Dendritic cell treated with granulocyte-macrophage colony-stimulating factor and Interleukin-4, amounts not matched to agents 40 ng/mL and 50 ng/mL, for 4 days (primary cell): ENCODE results near the gene C7orf33.
"Not testable (repeated sequence)": the region's sequence is repeated elsewhere in the genome, so short reads cannot be mapped to it uniquely, and the experiment has no call there.

Experiments used
- H3K27ac Mint-ChIP-seq: one replicate; pipeline ENCODE4 v1.8.0; 2022; ENCODE audit warnings: mild to moderate bottlenecking, mixed read lengths
- H3K27me3 Mint-ChIP-seq: one replicate; pipeline ENCODE4 v1.8.0; 2022; ENCODE audit warnings: mild to moderate bottlenecking, mixed read lengths
- H3K36me3 Mint-ChIP-seq: one replicate; pipeline ENCODE4 v1.8.0; 2022; ENCODE audit warnings: low read depth, mixed read lengths
- H3K4me1 Mint-ChIP-seq: one replicate; pipeline ENCODE4 v1.8.0; 2022; ENCODE audit warnings: low read depth, mixed read lengths
- H3K4me3 Mint-ChIP-seq: one replicate; pipeline ENCODE4 v1.8.0; 2022; ENCODE audit warnings: mild to moderate bottlenecking, moderate library complexity, mixed read lengths
- H3K9me3 Mint-ChIP-seq: one replicate; pipeline ENCODE4 v1.8.0; 2022; ENCODE audit warnings: mixed read lengths
- intact Hi-C: fragments of 100-400 bp; cut with micrococcal nuclease; formaldehyde crosslinking; loops from one replicate; pipeline ENCODE4 v1.15.0; 2022

Gene C7orf33

DNA sequence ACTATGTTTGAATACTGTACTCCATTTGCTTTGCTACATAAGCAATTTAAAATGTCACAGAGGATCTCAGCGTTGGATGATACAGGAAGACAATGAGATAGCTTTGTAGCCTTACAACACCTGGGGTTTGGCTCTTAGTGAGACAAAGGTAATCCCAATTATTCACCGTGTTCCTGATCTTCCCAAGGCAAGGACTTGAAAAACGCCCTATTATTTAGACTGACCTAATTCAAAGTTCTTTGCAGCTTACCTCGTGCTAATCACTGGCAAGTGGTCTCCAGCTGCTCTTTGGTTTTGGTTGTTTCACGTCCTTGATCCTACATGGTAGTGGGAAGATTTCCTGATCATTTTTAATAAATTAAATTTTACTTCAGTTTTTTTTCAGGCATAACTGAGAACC lies 23.0 kb upstream of the C7orf33 start:
- Mint-ChIP-seq H3K27ac (no peak overlapping the region), H3K36me3 (peaks cover 15% of the 10 kb centered on the region), H3K27me3 (no peaks in the 10 kb centered on the region), H3K4me3 (no peak overlapping the region), H3K4me1 (peaks cover 42% of the 10 kb centered on the region), H3K9me3 (peaks cover 12% of the 10 kb centered on the region)
- intact Hi-C loops: no loop called here

DNA sequence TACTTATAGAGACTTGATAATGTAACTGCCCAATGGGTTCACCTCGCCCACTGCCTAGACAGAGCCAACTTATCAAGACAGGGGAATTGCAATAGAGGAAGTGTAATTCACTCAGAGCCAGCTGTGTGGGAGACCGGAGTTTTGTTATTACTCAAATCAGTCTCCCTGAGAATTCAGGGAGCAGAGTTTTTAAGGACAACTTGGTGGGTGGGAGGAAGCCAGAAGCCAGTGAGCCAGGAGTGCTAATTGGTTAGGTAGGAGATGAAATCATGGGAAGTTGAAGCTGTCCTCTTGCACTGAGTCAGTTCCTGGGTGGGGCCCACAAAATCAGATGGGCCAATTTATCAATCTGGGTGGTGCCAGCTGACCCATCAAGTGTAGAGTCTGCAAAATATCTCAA lies 20.1 kb upstream of the C7orf33 start:
- Mint-ChIP-seq H3K4me3 (no peak overlapping the region), H3K4me1 (peaks cover 27% of the 10 kb centered on the region), H3K9me3 (peaks cover 12% of the 10 kb centered on the region), H3K27me3 (no peaks in the 10 kb centered on the region), H3K27ac (peak overlapping the region; percentile 72), H3K36me3 (peaks cover 10% of the 10 kb centered on the region)
- intact Hi-C loops: loop anchor here (10.0 kb wide), 1 partner anchor 194 kb away; no protein-coding TSS in a partner anchor

DNA sequence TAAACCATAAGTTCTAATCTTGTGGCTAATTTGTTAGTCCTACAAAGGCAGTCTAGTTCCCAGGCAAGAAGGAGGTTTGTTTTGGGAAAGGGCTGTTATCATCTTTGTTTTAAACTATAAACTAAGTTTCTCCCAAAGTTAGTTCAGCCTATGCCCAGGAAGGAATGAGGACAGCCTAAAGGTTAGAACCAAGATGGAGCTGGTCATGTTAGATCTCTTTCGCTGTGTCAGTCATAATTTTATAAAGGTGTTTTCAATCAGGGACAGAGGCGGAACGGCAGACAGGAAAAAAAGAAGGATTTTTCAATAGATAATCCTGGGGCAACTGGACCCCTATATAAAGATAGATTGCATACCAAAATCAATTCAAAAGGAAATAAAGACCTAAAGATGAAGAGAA lies 19.6 kb upstream of the C7orf33 start:
- H3K27me3 Mint-ChIP-seq, H3K36me3 Mint-ChIP-seq, H3K4me3 Mint-ChIP-seq: not testable (repeated sequence)
- intact Hi-C loops: loop anchor here (10.0 kb wide), 1 partner anchor 194 kb away; no protein-coding TSS in a partner anchor
- peaks cover 27% of the 10 kb centered on the region for H3K4me1 Mint-ChIP-seq
- H3K27ac Mint-ChIP-seq: peak overlapping the region; percentile 72
- peaks cover 12% of the 10 kb centered on the region for H3K9me3 Mint-ChIP-seq

DNA sequence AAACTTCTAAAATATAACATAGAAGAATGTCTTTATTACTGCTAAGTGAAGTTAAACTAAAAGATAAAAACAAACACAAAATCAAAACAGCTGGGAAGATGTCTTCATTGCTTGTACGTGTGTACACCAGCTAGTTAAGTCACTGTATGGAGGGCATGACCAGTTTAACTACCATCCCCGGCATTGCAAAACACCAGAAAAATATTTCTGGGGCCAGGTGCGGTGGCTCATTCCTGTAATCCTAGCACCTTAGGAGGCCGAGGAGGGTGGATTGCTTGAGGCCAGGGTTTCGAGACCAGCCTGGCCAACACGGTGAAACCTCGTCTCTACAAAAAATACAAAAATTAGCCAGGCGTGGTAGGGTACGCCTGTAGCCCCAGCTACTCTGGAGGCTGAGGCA lies 19.2 kb upstream of the C7orf33 start:
- H3K4me3 Mint-ChIP-seq: no peak overlapping the region
- H3K4me1 Mint-ChIP-seq: peaks cover 27% of the 10 kb centered on the region
- intact Hi-C loops: loop anchor here (10.0 kb wide), 1 partner anchor 193 kb away; no protein-coding TSS in a partner anchor
- H3K36me3 Mint-ChIP-seq: peaks cover 10% of the 10 kb centered on the region
- H3K9me3 Mint-ChIP-seq: peaks cover 12% of the 10 kb centered on the region
- no peaks in the 10 kb centered on the region for H3K27me3 Mint-ChIP-seq
- peak overlapping the region; percentile 72 for H3K27ac Mint-ChIP-seq

DNA sequence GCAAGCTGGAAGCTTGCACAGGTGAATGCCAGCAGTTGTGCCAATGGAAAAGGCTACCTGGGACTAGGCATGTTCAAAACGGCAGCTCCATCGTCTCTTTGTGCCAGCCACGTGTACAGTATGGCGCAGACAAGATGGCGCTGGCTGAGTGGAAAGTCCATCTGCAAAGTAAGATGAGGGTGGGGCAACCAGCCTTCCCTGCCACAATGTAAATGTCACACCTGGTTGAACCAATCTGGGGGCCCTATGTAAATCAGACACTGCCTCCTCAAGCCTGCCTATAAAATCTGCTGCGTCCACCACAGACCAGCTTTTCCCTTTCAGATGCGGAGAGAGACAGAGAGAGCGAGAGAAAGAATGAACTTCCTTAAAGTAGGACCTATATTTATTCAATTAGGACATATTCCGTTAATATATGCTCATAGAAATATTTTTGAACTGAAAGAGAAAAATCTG lies 18.5 kb upstream of the C7orf33 start:
- Mint-ChIP-seq H3K4me3 (no peak overlapping the region), H3K9me3 (peaks cover 12% of the 10 kb centered on the region), H3K27ac (no peak overlapping the region), H3K27me3 (no peaks in the 10 kb centered on the region), H3K36me3 (peaks cover 10% of the 10 kb centered on the region), H3K4me1 (peaks cover 29% of the 10 kb centered on the region)
- intact Hi-C loops: loop anchor here (10.0 kb wide), 1 partner anchor 193 kb away; no protein-coding TSS in a partner anchor

DNA sequence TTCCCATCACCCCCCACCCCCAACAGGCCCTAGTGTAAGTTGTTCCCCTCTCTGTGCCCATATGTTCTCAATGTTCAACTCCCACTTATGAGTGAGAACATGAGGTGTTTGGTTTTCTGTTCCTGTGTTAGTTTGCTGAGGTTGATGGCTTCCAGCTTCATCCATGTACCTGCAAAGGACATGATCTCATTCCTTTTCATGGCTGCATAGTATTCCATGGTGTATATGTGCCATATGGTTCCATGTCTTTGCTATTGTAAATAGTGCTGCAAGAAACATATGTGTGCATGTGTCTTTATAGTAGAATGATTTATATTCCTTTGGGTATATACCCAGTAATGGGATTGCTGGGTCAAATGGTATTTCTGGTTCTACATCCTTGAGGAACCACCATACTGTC lies 17.0 kb upstream of the C7orf33 start:
- peaks cover 12% of the 10 kb centered on the region for H3K9me3 Mint-ChIP-seq
- not testable (repeated sequence) for H3K4me3 Mint-ChIP-seq, H3K36me3 Mint-ChIP-seq, H3K27ac Mint-ChIP-seq, H3K27me3 Mint-ChIP-seq
- intact Hi-C loops: loop anchor here (10.0 kb wide), 1 partner anchor 191 kb away; no protein-coding TSS in a partner anchor
- peaks cover 23% of the 10 kb centered on the region for H3K4me1 Mint-ChIP-seq

DNA sequence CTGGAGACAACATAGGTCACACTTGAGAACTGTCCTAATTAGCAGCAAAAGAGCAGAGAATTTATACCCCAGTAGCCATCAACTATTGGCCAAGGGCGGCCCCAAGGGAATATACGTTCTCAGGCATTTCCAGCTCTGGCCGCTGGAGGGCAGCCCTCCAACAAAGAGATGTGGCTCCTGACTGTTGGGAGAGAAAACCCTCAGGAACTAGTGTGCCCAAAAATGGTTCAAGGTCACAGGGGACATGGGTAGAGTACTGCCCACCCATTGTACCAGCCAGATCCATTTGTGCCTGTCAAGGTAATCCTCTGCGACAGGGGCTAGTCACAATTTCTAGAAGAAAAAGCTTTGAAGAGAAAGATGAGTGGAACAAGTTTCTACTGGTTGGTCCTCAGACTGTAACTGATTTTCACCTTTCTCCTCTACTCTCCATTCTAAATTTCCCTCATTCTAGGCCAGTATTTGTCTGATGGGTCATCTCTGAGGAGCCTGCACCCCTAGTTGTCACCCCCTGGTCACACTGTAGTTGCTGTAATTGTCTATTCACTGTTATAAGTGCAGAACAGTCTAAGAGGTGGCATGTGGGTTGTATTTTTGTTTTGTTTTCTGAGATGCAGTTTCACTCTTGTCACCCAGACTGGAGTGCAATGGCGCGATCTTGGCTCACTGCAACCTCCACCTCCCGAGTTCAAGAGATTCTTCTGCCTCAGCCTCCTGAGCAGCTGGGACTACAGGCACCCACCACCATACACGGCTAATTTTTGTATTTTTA lies 14.7 kb upstream of the C7orf33 start:
- no peak overlapping the region for H3K4me3 Mint-ChIP-seq
- intact Hi-C loops: loop anchor here (5.0 to 10.0 kb wide), 3 partner anchors 121 to 386 kb away; partner anchors contain the start of gene CUL1
- peak overlapping the region; percentile 53 for H3K27ac Mint-ChIP-seq
- peaks cover 4% of the 10 kb centered on the region for H3K9me3 Mint-ChIP-seq
- H3K36me3 Mint-ChIP-seq: peaks cover 2% of the 10 kb centered on the region
- peaks cover 16% of the 10 kb centered on the region for H3K4me1 Mint-ChIP-seq
- no peaks in the 10 kb centered on the region for H3K27me3 Mint-ChIP-seq

DNA sequence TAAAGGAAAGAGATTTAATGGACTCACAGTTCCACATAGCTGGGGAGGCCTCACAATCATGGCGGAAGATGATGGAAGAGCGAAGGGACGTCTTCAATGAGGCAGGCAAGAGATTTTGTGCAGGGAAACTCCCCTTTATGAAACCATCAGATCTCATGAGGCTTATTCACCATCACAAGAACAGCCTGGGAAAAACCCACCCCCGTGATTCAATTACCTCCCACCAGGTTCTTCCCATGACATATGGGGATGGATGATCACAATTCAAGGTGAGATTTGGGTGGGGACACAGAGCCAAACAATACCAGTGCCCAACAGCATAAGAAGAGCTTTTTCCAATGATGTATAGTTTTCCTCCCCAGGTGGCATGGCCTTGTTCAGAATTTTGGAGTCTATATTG lies 11.2 kb upstream of the C7orf33 start:
- H3K9me3 Mint-ChIP-seq: no peaks in the 10 kb centered on the region
- no peak overlapping the region for H3K27ac Mint-ChIP-seq
- no peak overlapping the region for H3K4me3 Mint-ChIP-seq
- no peaks in the 10 kb centered on the region for H3K27me3 Mint-ChIP-seq
- intact Hi-C loops: loop anchor here (5.0 to 10.0 kb wide), 3 partner anchors 118 to 383 kb away; partner anchors contain the start of gene CUL1
- H3K36me3 Mint-ChIP-seq: no peaks in the 10 kb centered on the region
- H3K4me1 Mint-ChIP-seq: peaks cover 44% of the 10 kb centered on the region

DNA sequence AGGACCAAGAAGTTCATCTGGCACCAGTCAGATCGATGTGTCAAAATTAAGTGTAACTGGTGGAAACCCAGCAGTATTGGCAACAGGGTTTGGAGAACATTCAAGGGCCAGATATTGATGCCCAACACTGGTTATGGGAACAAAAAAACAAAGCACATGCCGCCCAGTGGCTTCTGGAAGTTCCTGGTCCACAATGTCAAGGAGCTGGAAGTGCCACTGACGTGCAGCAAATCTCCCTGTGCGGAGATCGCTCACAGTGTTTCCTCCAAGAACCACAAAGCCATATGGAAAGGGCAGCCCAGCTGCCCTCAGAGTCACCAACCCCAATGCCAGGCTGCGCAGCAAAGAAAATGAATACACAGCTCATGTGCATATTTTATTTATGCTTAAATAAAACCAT lies 10.1 kb upstream of the C7orf33 start:
- intact Hi-C loops: no loop called here
- Mint-ChIP-seq H3K4me1 (peaks cover 51% of the 10 kb centered on the region), H3K27me3 (no peaks in the 10 kb centered on the region)

DNA sequence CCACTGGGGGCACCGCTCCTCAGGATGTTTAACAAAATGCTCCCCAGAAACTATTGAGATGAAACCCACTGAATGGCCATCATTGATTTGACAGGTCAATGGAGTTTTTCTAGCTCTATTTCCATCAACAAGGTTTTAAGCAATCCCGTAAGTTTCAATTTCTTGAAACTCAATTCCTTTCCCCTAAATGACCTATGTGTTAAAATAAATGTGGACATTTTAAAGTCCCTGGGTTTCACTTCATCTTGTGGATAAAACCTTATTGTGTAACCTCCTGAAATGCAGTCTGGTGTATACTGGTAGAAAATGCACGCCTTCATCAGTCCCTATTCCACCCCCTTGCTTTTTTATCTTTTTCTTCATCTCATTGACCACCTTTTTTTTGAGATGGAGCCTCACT lies 8.9 kb upstream of the C7orf33 start:
- peak overlapping the region; percentile 46 for H3K27ac Mint-ChIP-seq

More for the DNA sequence above, 10.1 kb upstream of the C7orf33 start:
- H3K27ac Mint-ChIP-seq: no peak overlapping the region
- no peaks in the 10 kb centered on the region for H3K36me3 Mint-ChIP-seq
- no peaks in the 10 kb centered on the region for H3K9me3 Mint-ChIP-seq
- H3K4me3 Mint-ChIP-seq: no peak overlapping the region

DNA sequence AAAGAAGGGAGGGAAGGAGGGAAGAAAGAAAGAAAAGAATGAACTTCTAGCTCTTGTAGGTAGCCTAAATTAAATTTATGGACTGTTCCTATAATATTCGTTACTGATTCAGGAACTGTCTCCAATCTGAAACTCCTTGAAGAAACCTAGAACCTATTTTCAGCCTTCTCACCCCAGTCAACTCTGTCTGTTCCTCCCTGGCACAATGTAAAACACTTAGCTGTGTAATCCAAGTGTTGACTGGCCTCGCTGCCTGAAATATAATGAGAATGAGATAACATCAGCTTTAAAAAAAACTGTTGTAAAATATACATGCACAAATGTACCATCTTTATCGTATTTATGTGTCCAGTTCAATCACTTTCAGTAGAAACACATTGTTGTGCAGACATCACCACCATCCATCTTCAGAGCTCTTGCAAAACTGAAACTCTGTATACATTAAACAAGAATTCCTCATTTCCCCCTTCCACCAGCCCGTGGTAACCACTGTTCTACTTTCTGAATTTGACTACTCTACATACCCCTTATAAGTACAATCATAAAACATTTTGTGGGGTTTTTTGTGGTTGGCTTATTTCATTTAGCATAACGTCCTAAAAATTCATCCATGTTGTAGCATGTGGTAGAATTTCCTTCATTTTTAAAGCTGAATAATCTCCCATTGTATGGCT lies 6.3 kb upstream of the C7orf33 start:
- intact Hi-C loops: no loop called here
- H3K27ac Mint-ChIP-seq: peak overlapping the region; percentile 49
- H3K36me3 Mint-ChIP-seq: no peaks in the 10 kb centered on the region
- peaks cover 45% of the 10 kb centered on the region for H3K4me1 Mint-ChIP-seq
- no peaks in the 10 kb centered on the region for H3K27me3 Mint-ChIP-seq
- peak overlapping the region; percentile 48 for H3K4me3 Mint-ChIP-seq
- H3K9me3 Mint-ChIP-seq: no peaks in the 10 kb centered on the region

More for the DNA sequence above, 8.9 kb upstream of the C7orf33 start:
- no peak overlapping the region for H3K4me3 Mint-ChIP-seq
- H3K4me1 Mint-ChIP-seq: peaks cover 39% of the 10 kb centered on the region
- intact Hi-C loops: no loop called here
- no peaks in the 10 kb centered on the region for H3K27me3 Mint-ChIP-seq
- no peaks in the 10 kb centered on the region for H3K9me3 Mint-ChIP-seq
- H3K36me3 Mint-ChIP-seq: no peaks in the 10 kb centered on the region

DNA sequence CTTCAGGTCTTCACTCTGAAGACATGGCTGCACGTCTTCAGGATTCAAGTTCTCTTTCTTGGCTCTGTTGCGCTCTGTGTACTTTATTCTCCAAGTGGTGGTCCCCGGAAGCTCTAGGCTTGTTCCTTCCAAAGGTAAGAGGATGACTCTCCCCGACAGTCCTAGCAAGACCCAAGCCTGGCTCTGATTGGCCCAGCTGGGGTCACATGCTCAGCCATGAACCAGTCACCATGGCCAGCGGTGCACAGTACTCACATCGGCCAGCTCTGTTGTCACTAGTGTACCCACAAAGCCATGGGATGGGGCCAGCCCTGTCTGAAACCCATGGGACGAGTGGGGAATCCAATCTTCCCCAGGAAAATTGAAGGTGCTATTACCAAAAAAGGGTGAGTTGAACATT lies 5.2 kb upstream of the C7orf33 start:
- Mint-ChIP-seq H3K4me1 (peaks cover 45% of the 10 kb centered on the region), H3K27ac (no peak overlapping the region), H3K36me3 (no peaks in the 10 kb centered on the region), H3K9me3 (no peaks in the 10 kb centered on the region), H3K4me3 (no peak overlapping the region), H3K27me3 (no peaks in the 10 kb centered on the region)
- intact Hi-C loops: no loop called here

DNA sequence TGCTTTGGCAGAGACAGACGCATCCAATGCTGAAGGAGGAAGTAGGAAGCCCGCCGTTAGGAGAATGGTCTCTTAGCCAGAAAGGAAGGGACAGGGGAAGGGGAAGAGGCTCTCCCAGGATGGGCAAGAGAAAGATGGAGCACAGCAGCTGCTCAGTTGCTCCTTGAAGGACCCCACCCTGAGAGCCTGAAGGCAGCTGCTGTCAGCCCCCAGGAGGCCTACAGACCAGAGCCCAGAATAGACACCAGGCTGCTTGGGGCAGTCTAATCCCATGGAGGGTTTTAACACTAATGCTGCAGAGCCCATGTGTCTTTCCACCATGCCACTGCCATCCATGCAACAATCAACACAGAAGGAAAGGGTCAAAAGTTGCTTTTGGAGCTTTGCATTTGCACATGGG lies 3.5 kb upstream of the C7orf33 start:
- no peaks in the 10 kb centered on the region for H3K9me3 Mint-ChIP-seq
- no peak overlapping the region for H3K4me3 Mint-ChIP-seq
- peaks cover 34% of the 10 kb centered on the region for H3K4me1 Mint-ChIP-seq
- no peak overlapping the region for H3K27ac Mint-ChIP-seq
- no peaks in the 10 kb centered on the region for H3K27me3 Mint-ChIP-seq
- intact Hi-C loops: no loop called here
- no peaks in the 10 kb centered on the region for H3K36me3 Mint-ChIP-seq

DNA sequence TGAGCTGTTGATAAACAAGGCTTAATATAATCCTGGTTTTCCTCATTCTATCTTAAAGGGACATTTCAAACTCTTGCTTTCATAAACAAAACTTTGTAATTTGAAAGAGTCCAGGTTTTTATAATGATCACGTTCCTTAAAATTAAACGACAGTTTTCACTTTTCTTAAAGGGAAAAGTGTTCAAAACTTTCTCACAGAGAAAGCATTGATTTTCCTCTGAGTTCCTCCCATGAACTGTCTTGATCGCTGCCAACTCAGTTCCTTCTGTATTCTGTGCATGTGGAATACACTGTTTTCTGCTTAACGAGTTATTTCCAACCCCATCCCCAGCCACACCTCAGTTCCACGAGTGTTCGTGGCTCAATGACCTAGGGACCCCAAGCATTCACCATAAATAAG lies 2.4 kb upstream of the C7orf33 start:
- no peaks in the 10 kb centered on the region for H3K27me3 Mint-ChIP-seq
- H3K4me3 Mint-ChIP-seq: no peak overlapping the region
- peaks cover 26% of the 10 kb centered on the region for H3K4me1 Mint-ChIP-seq
- H3K9me3 Mint-ChIP-seq: no peaks in the 10 kb centered on the region
- no peaks in the 10 kb centered on the region for H3K36me3 Mint-ChIP-seq
- intact Hi-C loops: no loop called here
- no peak overlapping the region for H3K27ac Mint-ChIP-seq
